ENCODE data around the gene LMCD1.

Gene LMCD1

GRCh38 chr3:8489278-8489792 is 12.3 kb upstream of the LMCD1 start:
- TF ChIP-seq SIN3A (IDR thresholded peaks at IDR 0.05; ENCODE audit: borderline replicate concordance, insufficient read depth, low read length) = no peak
- no peak for TF ChIP-seq FOXP2 (optimal IDR thresholded peaks at IDR 0.05; ENCODE audit: borderline replicate concordance, extremely low read depth, extremely low read length, insufficient read depth)
- TF ChIP-seq POLR2AphosphoS5 (IDR thresholded peaks at IDR 0.05; ENCODE audit: low read depth, low read length) = no peak
- TF ChIP-seq TAF1 (IDR thresholded peaks at IDR 0.05; ENCODE audit: borderline replicate concordance, insufficient read depth, low read length) = no peak
- TF ChIP-seq REST (IDR thresholded peaks at IDR 0.05; ENCODE audit: insufficient read depth in 1 of 2, low read depth in 2 of 2, low read length in 2 of 2) = no peak

DNA sequence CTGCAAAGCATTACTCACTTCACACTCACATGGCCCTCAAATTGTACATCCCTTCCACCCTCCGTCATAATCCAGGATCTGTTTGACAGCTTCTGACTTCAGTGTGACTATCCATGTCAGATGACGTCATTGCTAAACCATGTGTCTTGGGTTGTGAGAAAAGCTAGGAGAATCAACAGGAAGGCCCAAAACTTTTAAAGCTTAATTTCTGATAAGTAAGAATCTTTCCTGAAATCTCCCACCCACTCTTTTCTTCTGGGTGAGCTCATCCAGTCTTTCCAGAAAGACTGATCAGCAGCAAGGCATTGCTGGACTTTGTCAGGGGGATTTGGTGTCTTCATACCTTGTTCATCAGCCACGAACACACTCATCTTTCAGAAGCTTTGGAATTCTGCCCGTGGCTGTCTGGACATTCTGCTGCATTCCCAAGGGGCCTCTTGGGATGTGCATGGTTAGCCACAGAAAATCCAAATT is 11.5 kb upstream of the LMCD1 start:
- TF ChIP-seq SIN3A (IDR thresholded peaks at IDR 0.05; ENCODE audit: borderline replicate concordance, insufficient read depth, low read length) = no peak
- TF ChIP-seq TAF1 (IDR thresholded peaks at IDR 0.05; ENCODE audit: borderline replicate concordance, insufficient read depth, low read length) = no peak
- TF ChIP-seq POLR2AphosphoS5 (IDR thresholded peaks at IDR 0.05; ENCODE audit: low read depth, low read length) = no peak
- TF ChIP-seq FOXP2 (optimal IDR thresholded peaks at IDR 0.05; ENCODE audit: borderline replicate concordance, extremely low read depth, extremely low read length, insufficient read depth) = no peak
- no peak for TF ChIP-seq REST (IDR thresholded peaks at IDR 0.05; ENCODE audit: insufficient read depth in 1 of 2, low read depth in 2 of 2, low read length in 2 of 2)

DNA sequence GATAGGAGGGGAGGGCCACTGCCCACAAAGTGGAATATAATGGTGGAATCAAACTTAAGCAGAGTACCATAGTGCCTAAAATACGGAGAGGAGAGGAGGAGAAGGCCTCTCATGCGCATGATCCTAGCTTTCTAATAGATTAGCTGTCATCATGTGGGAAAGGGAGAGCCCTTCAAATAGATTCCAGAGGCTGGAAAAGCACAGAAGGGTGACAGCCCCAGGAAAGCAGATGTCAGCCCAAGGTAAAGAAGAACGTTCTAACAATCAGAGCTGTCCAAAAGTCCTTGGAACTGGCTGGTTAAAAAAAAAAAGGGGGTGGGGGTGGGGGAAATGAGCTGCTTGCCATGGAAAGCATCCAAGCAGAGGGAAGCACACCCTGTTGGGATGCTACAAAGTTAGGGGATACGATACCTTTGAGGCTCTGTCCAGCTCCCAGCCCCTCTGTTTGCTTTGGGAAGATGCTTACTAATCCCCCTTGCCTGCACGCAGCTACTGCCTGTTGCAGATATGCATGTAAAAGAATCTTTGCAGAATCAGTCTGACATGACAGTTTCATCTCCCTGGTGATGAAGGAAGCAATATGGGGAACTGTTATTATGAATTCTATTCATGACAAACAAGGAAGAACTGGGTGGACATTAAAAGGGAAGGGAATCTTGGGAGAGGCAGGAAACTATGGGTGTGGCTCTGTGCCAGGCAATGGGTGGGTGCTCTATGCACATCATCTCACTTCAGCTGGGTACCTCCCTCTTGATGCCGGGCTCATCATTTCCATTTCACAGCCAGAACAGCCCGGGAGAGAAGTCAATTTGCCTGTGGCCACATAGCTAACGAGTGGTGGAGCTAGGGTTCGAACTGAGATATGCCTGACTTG is 10.1 kb upstream of the LMCD1 start:
- TF ChIP-seq TAF1 (IDR thresholded peaks at IDR 0.05; ENCODE audit: borderline replicate concordance, insufficient read depth, low read length) (no peak), SIN3A (IDR thresholded peaks at IDR 0.05; ENCODE audit: borderline replicate concordance, insufficient read depth, low read length) (no peak), POLR2AphosphoS5 (IDR thresholded peaks at IDR 0.05; ENCODE audit: low read depth, low read length) (no peak), REST (IDR thresholded peaks at IDR 0.05; ENCODE audit: insufficient read depth in 1 of 2, low read depth in 2 of 2, low read length in 2 of 2) (no peak), FOXP2 (optimal IDR thresholded peaks at IDR 0.05; ENCODE audit: borderline replicate concordance, extremely low read depth, extremely low read length, insufficient read depth) (no peak)

- TF ChIP-seq FOXP2 (optimal IDR thresholded peaks at IDR 0.05; ENCODE audit: borderline replicate concordance, extremely low read depth, extremely low read length, insufficient read depth) (no peak), POLR2AphosphoS5 (IDR thresholded peaks at IDR 0.05; ENCODE audit: low read depth, low read length) (no peak)
Measured at GRCh38 chr3:8492744-8493511, 8.7 kb upstream of the LMCD1 start.

- no peak for TF ChIP-seq FOXP2 (optimal IDR thresholded peaks at IDR 0.05; ENCODE audit: borderline replicate concordance, extremely low read depth, extremely low read length, insufficient read depth)
- no peak for TF ChIP-seq POLR2AphosphoS5 (IDR thresholded peaks at IDR 0.05; ENCODE audit: low read depth, low read length)
- TF ChIP-seq SIN3A (IDR thresholded peaks at IDR 0.05; ENCODE audit: borderline replicate concordance, insufficient read depth, low read length) = no peak
- TF ChIP-seq TAF1 (IDR thresholded peaks at IDR 0.05; ENCODE audit: borderline replicate concordance, insufficient read depth, low read length) = no peak
- TF ChIP-seq REST (IDR thresholded peaks at IDR 0.05; ENCODE audit: insufficient read depth in 1 of 2, low read depth in 2 of 2, low read length in 2 of 2) = no peak
Measured at GRCh38 chr3:8493744-8494143, 7.9 kb upstream of the LMCD1 start.

Measured in PFSK-1 (cell line).